ENCODE data around the gene FYCO1.

FYCO1 gene

GRCh38 chr3:45936261-45936660 is 59.4 kb downstream of the FYCO1 start:
- DNase-seq (ENCODE audit: insufficient read length) (no peak), FAIRE-seq (no peak)
- TF ChIP-seq TAF1 (IDR thresholded peaks at IDR 0.05; ENCODE audit: borderline replicate concordance, low read depth, low read length): no peak
- no peak for TF ChIP-seq POLR2AphosphoS5 (IDR thresholded peaks at IDR 0.05; ENCODE audit: low read depth, low read length)
- no peak for TF ChIP-seq POLR2A (IDR thresholded peaks at IDR 0.05; ENCODE audit: low read depth, low read length)

DNA sequence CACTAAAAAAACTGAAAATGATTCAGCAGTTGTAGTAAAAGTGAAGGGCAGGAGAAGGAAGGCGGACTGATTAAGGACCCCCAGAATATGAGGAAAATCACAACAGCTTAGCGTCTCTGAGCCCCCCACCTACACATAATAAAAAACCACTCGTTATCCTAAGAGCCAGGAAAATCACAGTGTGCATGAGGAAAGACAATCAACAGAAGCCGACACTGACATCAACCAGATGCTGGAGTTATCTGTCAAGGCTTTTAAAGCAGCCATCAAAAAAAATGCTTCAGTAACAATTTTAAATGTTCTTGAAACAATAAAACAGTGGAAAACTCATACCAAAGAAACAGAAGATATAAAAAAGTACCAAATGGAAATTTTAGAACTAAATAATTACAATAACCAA is 62.0 kb downstream of the FYCO1 start:
- FAIRE-seq (no peak), DNase-seq (ENCODE audit: insufficient read length) (no peak)
- no peak for TF ChIP-seq POLR2AphosphoS5 (IDR thresholded peaks at IDR 0.05; ENCODE audit: low read depth, low read length)
- TF ChIP-seq TAF1 (IDR thresholded peaks at IDR 0.05; ENCODE audit: borderline replicate concordance, low read depth, low read length): no peak
- no peak for TF ChIP-seq POLR2A (IDR thresholded peaks at IDR 0.05; ENCODE audit: low read depth, low read length)

DNA sequence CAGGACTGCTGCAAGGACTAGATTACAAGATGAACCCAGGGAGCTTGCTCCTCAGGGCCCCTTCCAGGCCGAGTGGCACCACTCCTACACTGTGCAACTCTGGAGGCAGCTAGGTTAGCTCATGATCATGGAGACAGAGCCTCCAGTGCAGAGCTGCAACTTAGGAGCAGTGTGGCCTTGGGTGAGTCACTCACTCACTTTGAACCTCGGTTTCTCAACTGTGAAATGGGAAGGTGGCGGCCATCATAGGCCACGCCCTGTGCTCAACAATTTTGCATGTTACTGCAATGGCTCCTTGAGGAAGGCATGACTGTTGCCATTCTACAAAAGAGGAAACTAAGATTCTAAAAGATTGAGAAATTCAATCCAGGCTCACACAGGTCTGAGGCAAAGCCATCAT is 63.5 kb downstream of the FYCO1 start:
- no peak for DNase-seq (ENCODE audit: insufficient read length)
- TF ChIP-seq POLR2AphosphoS5 (IDR thresholded peaks at IDR 0.05; ENCODE audit: low read depth, low read length) (no peak), TAF1 (IDR thresholded peaks at IDR 0.05; ENCODE audit: borderline replicate concordance, low read depth, low read length) (no peak), POLR2A (IDR thresholded peaks at IDR 0.05; ENCODE audit: low read depth, low read length) (no peak)
- FAIRE-seq: no peak

GRCh38 chr3:45931496-45931895 is 64.1 kb downstream of the FYCO1 start:
- FAIRE-seq (no peak), DNase-seq (ENCODE audit: insufficient read length) (no peak)
- TF ChIP-seq TAF1 (IDR thresholded peaks at IDR 0.05; ENCODE audit: borderline replicate concordance, low read depth, low read length) (no peak), POLR2AphosphoS5 (IDR thresholded peaks at IDR 0.05; ENCODE audit: low read depth, low read length) (no peak), POLR2A (IDR thresholded peaks at IDR 0.05; ENCODE audit: low read depth, low read length) (no peak)

DNA sequence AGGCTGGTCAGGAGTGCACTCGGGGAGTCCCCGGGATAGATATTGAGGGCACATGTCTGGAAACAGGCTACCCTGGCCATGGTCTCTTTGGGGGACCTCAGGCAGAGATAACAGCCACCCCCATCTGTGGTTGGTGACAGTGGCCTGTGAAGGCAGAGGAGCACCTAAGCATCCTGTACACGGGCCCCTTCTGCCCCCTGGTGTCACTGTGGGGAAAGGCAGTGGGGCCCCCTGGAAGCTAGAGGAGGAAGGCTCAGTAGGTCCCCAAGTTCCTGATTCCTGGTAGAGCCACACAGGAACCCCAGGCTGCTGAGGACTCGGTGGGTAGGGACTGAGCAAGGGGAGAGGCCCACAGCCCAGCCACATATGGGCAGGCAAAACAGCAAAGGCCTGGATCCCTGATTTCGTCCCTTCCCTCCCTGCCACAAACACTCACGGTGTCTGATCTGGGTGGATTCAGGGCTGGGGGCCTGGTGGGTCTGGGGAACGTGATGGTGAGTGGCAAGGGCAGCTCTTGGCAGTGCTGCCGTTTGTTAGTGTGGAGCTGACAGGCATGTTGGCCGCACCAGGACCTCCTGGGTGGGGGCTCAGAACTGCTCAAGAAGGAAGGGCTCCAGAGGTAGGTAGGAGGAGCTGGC is 66.5 kb downstream of the FYCO1 start:
- DNase-seq (ENCODE audit: insufficient read length): peak; percentile 84
- TF ChIP-seq TAF1 (IDR thresholded peaks at IDR 0.05; ENCODE audit: borderline replicate concordance, low read depth, low read length) (no peak), POLR2AphosphoS5 (IDR thresholded peaks at IDR 0.05; ENCODE audit: low read depth, low read length) (no peak), POLR2A (IDR thresholded peaks at IDR 0.05; ENCODE audit: low read depth, low read length) (no peak)
- peak; percentile 63 for FAIRE-seq

GRCh38 chr3:45927881-45928280 is 67.7 kb downstream of the FYCO1 start:
- no peak for TF ChIP-seq POLR2A (IDR thresholded peaks at IDR 0.05; ENCODE audit: low read depth, low read length)
- TF ChIP-seq TAF1 (IDR thresholded peaks at IDR 0.05; ENCODE audit: borderline replicate concordance, low read depth, low read length): no peak
- no peak for TF ChIP-seq POLR2AphosphoS5 (IDR thresholded peaks at IDR 0.05; ENCODE audit: low read depth, low read length)
- no peak for FAIRE-seq

DNA sequence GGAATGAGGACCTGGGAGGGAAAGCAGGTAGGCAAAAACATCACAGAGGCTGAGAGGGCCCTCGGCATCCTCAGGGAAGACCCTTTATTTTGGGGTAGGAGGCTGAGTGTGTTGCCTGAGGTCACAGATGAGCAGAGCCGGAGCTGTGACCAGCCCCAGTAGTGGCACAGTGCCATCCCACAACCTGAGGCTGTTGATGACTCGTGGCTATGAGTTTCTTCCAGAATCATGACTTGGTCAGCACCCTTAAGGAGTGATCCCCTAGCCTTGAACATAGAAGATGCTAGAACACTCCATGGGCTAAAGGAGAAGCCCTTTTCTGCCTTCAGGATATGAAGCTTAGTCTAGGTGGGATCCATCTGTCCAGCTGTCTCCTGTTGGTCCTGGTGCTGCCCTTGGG is 71.9 kb downstream of the FYCO1 start:
- DNase-seq (ENCODE audit: insufficient read length) (no peak), FAIRE-seq (no peak)
- TF ChIP-seq POLR2A (IDR thresholded peaks at IDR 0.05; ENCODE audit: low read depth, low read length): no peak
- no peak for TF ChIP-seq TAF1 (IDR thresholded peaks at IDR 0.05; ENCODE audit: borderline replicate concordance, low read depth, low read length)
- TF ChIP-seq POLR2AphosphoS5 (IDR thresholded peaks at IDR 0.05; ENCODE audit: low read depth, low read length): no peak

More at GRCh38 chr3:45927881-45928280, 67.7 kb downstream of the FYCO1 start:
- DNase-seq (ENCODE audit: insufficient read length): no peak

DNA sequence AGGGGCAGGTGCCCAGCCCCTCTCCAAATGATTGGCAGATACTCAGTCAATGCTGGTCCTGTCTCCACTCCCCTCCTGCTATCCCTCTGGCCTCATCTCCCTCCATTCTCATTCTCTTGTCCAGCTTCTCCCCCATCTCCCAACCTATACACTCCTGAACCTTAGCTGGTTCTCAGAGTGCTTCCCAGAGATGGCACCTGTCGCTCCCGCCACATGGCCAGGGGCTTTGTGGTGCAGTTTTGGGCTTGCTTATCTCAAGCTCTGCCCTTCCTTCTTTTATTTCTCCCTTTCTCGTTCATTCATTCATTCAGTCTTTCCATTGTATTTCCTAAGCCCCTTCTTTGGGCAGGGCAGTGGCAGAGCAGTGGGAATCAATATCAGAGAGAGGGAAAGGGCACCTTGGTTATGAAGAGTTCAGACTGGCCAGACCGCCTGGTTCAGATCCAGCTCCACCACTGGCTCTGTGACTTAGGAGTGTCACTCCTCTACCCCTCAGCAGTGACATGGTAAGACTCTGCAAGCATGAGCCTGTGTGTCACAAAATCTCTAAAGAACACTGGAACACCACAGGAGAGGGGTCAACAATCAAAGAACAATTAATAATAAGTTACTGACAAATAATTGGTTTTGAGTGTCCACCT is 72.6 kb downstream of the FYCO1 start:
- no peak for DNase-seq (ENCODE audit: insufficient read length)
- TF ChIP-seq POLR2A (IDR thresholded peaks at IDR 0.05; ENCODE audit: low read depth, low read length): no peak

DNA sequence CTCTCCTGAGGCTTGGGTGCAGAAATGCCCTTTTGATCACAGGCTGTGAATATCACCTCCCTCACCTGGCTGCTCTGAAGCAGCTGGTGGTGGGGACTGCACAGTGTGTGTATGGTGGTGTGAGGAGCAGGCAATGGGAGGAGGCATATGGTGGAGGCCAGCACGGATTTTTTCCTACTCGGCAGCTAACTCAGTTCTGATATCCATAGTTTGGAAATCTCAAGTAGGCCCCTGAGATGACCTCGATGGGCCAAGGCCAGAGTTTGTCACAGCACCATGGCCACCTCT is 73.6 kb downstream of the FYCO1 start:
- TF ChIP-seq POLR2AphosphoS5 (IDR thresholded peaks at IDR 0.05; ENCODE audit: low read depth, low read length) (no peak), TAF1 (IDR thresholded peaks at IDR 0.05; ENCODE audit: borderline replicate concordance, low read depth, low read length) (no peak), POLR2A (IDR thresholded peaks at IDR 0.05; ENCODE audit: low read depth, low read length) (no peak)

More for the DNA sequence above, 72.6 kb downstream of the FYCO1 start:
- FAIRE-seq: no peak

DNA sequence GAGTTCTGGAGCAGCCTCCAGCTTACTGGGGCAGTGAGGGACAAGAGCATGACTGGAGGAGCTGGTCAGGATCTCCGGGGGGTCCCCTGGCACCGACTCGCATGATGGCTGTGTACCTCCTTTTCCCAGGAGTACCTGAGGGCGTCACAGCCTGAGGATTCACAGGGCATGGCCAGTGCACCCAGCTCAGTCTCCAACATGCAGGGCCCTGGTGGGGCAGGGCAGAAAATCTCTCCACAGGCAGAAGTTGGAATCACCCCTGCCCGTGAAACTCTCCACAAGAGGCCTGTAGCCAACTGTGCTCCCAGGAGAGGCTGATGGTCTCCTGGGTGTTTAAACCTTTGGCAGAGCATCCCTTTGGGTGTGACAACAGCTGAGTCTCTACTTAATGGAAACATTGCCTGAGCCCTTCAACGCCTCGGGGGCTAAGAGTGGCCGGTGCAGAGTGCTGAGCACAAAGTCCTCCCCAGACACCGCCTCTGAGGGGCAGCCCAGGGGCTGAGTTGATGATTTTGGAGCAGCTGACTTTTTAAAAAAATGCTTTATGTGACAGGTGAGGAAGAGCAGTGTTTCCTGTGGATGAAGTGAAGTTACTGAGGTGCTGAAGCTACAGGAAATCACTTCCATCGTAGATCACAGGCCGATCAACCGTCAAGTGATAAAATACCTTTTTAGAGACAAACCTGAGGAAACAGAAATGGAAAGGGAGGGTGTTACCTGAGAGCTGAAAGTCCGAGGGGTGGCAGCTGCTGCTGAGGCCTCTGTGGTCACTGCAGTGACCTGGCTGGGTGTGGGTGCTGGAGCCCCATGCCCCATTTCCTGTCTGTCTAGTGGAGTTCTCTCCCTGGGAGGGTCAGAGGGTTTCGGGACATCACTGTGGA is 74.2 kb downstream of the FYCO1 start:
- TF ChIP-seq TAF1 (IDR thresholded peaks at IDR 0.05; ENCODE audit: borderline replicate concordance, low read depth, low read length) (no peak), POLR2AphosphoS5 (IDR thresholded peaks at IDR 0.05; ENCODE audit: low read depth, low read length) (no peak), POLR2A (IDR thresholded peaks at IDR 0.05; ENCODE audit: low read depth, low read length) (no peak)
- DNase-seq (ENCODE audit: insufficient read length) (no peak), FAIRE-seq (no peak)

More for the DNA sequence above, 73.6 kb downstream of the FYCO1 start:
- FAIRE-seq (no peak), DNase-seq (ENCODE audit: insufficient read length) (no peak)

- no peak for DNase-seq (ENCODE audit: insufficient read length)
- no peak for FAIRE-seq
- TF ChIP-seq POLR2AphosphoS5 (IDR thresholded peaks at IDR 0.05; ENCODE audit: low read depth, low read length): no peak
- TF ChIP-seq TAF1 (IDR thresholded peaks at IDR 0.05; ENCODE audit: borderline replicate concordance, low read depth, low read length): no peak
- no peak for TF ChIP-seq POLR2A (IDR thresholded peaks at IDR 0.05; ENCODE audit: low read depth, low read length)
Observed at GRCh38 chr3:45917146-45917898, 78.3 kb downstream of the FYCO1 start.

All from GM12892 (cell line).